CD8-positive, alpha-beta memory T cell (primary cell): ENCODE measurements around the gene SELENOP. TPM values are rescaled to one million over a fixed set of nuclear protein-coding genes. Genes with fewer than 3 reads are reported as not detected.

ENCODE experiments used
- CTCF ChIA-PET: fragments of 350-600 bp; sonication (Branson Sonifier 250); formaldehyde crosslinking; loops from one replicate; lab custom pipeline; 2021; ENCODE audit warnings: antibody characterized with exemption; lab: Charles Lee
- POLR2A ChIA-PET: fragments of 350-600 bp; sonication (Branson Sonifier 250); formaldehyde crosslinking; loops from one replicate; lab custom pipeline; 2021; ENCODE audit warnings: antibody characterized with exemption; lab: Charles Lee
- DNase-seq, 5 donors: peaks; one replicate each; pipeline versions ENCODE4 v3.0.0 to v3.0.0-alpha.2; 2020 to 2022; ENCODE audit warnings: mixed read lengths in 1 of 5
- H3K27ac ChIP-seq: one replicate; pipeline ENCODE4 v1.7.0; 2013; ENCODE audit warnings: low read depth, mild to moderate bottlenecking, low read length, moderate library complexity
- H3K27me3 ChIP-seq: 2 replicates; pipeline ENCODE4 v1.7.0; 2013; ENCODE audit warnings: low read length, mild to moderate bottlenecking; ENCODE audit not compliant: insufficient read depth, poor library complexity, severe bottlenecking
- H3K36me3 ChIP-seq: 2 replicates; pipeline ENCODE4 v1.7.0; 2013; ENCODE audit warnings: mild to moderate bottlenecking, low read length, moderate library complexity; ENCODE audit not compliant: insufficient read depth
- H3K4me1 ChIP-seq: 2 replicates; pipeline ENCODE4 v1.7.0; 2013; ENCODE audit warnings: mild to moderate bottlenecking, low read length, moderate library complexity; ENCODE audit not compliant: insufficient read depth
- H3K4me3 ChIP-seq: 2 replicates; pipeline ENCODE4 v1.7.0; 2013; ENCODE audit warnings: mild to moderate bottlenecking, low read length
- H3K9me3 ChIP-seq: 2 replicates; pipeline ENCODE4 v1.7.0; 2013; ENCODE audit warnings: mild to moderate bottlenecking, low read length
- H3K27ac Mint-ChIP-seq, 8 donors: one replicate each; pipeline ENCODE4 v1.8.0; 2020 to 2021; ENCODE audit warnings: mixed read lengths in 8 of 8, mild to moderate bottlenecking in 6 of 8, inconsistent platforms in 3 of 8, moderate library complexity in 3 of 8
- H3K27me3 Mint-ChIP-seq, 2 donors: one replicate each; pipeline ENCODE4 v1.8.0; 2020 to 2021; ENCODE audit warnings: mixed read lengths in 2 of 2, mild to moderate bottlenecking in 1 of 2, moderate library complexity in 1 of 2
- H3K36me3 Mint-ChIP-seq, 3 donors: one replicate each; pipeline ENCODE4 v1.8.0; 2020 to 2021; ENCODE audit warnings: mixed read lengths in 3 of 3, inconsistent platforms in 1 of 3, mild to moderate bottlenecking in 1 of 3
- H3K4me1 Mint-ChIP-seq, 3 donors: one replicate each; pipeline ENCODE4 v1.8.0; 2020 to 2021; ENCODE audit warnings: mixed read lengths in 3 of 3, inconsistent platforms in 1 of 3, mild to moderate bottlenecking in 1 of 3
- H3K4me3 Mint-ChIP-seq, 7 donors: one replicate each; pipeline ENCODE4 v1.8.0; 2020 to 2021; ENCODE audit warnings: mixed read lengths in 7 of 7, mild to moderate bottlenecking in 6 of 7, moderate library complexity in 4 of 7, inconsistent platforms in 2 of 7
- H3K9me3 Mint-ChIP-seq, 5 donors: one replicate each; pipeline ENCODE4 v1.8.0; 2020 to 2022; ENCODE audit warnings: mixed read lengths in 5 of 5, mild to moderate bottlenecking in 3 of 5, moderate library complexity in 2 of 5, inconsistent platforms in 1 of 5
- polyA plus RNA-seq: library from polyadenylated mRNA; unstranded; fragments of 300-500 nt; fragmentation: Illumina TruSeq; gene quantifications from one replicate; pipeline ENCODE4 v1.2.3, GENCODE V29; 2021
- total RNA-seq, 2 experiments: library from RNA; stranded (reverse); gene quantifications; one replicate each; pipeline ENCODE4 v1.2.3, GENCODE V29; 2021

SELENOP gene
- total and polyA plus RNA-seq, 3 experiments from 2014 or later, result 0.75 to 1.2 TPM; not detected in 1

- Histone ChIP-seq H3K27me3 (no peaks in the 10 kb centered on the region), H3K4me1 (no peaks in the 10 kb centered on the region), H3K9me3 (no peaks in the 10 kb centered on the region), H3K36me3 (no peaks in the 10 kb centered on the region), H3K27ac (no peak within 1 kb of the TSS), H3K4me3 (peak within 1 kb of the TSS; percentile 51)
- peak within 1 kb of the TSS in 7 of 8 donors; percentile 3 to 95 (median 64) for H3K27ac Mint-ChIP-seq
- CTCF ChIA-PET, result no interaction called here
- H3K27me3 Mint-ChIP-seq, result peaks cover 4 to 15% of the 10 kb centered on the region in 2 donors
- peaks cover 9 to 17% (median 9%) of the 10 kb centered on the region in 3 donors for H3K4me1 Mint-ChIP-seq
- peaks cover 0 to 9% (median 1%) of the 10 kb centered on the region in 3 donors for H3K36me3 Mint-ChIP-seq
- DNase-seq, result peak; percentile 24 to 70 (median 36)
- POLR2A ChIA-PET, result interaction anchor here (0.6 kb wide), 1 partner anchor 285 kb away, joined by 3 read pairs; no protein-coding TSS in a partner anchor
- peak within 1 kb of the TSS; percentile 81 to 89 (median 85) for H3K4me3 Mint-ChIP-seq
- no peaks in the 10 kb centered on the region for H3K9me3 Mint-ChIP-seq
Observed at GRCh38 chr5:42756606-42757601, 54.8 kb downstream of the SELENOP start, which contains the start of gene CCDC152. TSS of gene CCDC152 (plus strand) at chr5:42756818. CDS start at chr5:42759122, 2,304 bp downstream.

GRCh38 chr5:42753099-42753498, 58.6 kb downstream of the SELENOP start:
- Mint-ChIP-seq H3K4me3 (no peak overlapping the region), H3K27me3 (peaks cover 0 to 6% of the 10 kb centered on the region in 2 donors), H3K36me3 (peaks cover 0 to 4% (median 3%) of the 10 kb centered on the region in 3 donors), H3K9me3 (no peaks in the 10 kb centered on the region), H3K27ac (no peak overlapping the region), H3K4me1 (peaks cover 13 to 26% (median 19%) of the 10 kb centered on the region in 3 donors)
- Histone ChIP-seq H3K4me3 (no peak overlapping the region), H3K27me3 (no peaks in the 10 kb centered on the region), H3K36me3 (no peaks in the 10 kb centered on the region), H3K27ac (no peak overlapping the region), H3K4me1 (no peaks in the 10 kb centered on the region), H3K9me3 (no peaks in the 10 kb centered on the region)
- CTCF ChIA-PET, result no interaction called here
- DNase-seq, result no peak
- POLR2A ChIA-PET, result no interaction called here

- CTCF ChIA-PET, result no interaction called here
- no peak overlapping the region for H3K27ac ChIP-seq
- POLR2A ChIA-PET, result no interaction called here
- H3K9me3 ChIP-seq, result no peaks in the 10 kb centered on the region
- H3K27me3 Mint-ChIP-seq, result no peaks in the 10 kb centered on the region
- H3K36me3 Mint-ChIP-seq, result peaks cover 0 to 3% (median 0%) of the 10 kb centered on the region in 3 donors
- H3K4me1 Mint-ChIP-seq, result peaks cover 8 to 26% (median 9%) of the 10 kb centered on the region in 3 donors
- DNase-seq, result no peak
- no peak overlapping the region for H3K4me3 ChIP-seq
- H3K9me3 Mint-ChIP-seq, result no peaks in the 10 kb centered on the region
- H3K27ac Mint-ChIP-seq, result no peak overlapping the region
- no peaks in the 10 kb centered on the region for H3K4me1 ChIP-seq
- H3K4me3 Mint-ChIP-seq, result no peak overlapping the region
- H3K36me3 ChIP-seq, result no peaks in the 10 kb centered on the region
- H3K27me3 ChIP-seq, result no peaks in the 10 kb centered on the region
Observed at GRCh38 chr5:42751044-42751443, 60.6 kb downstream of the SELENOP start.

- Mint-ChIP-seq H3K36me3 (peaks cover 0 to 3% (median 0%) of the 10 kb centered on the region in 3 donors), H3K4me1 (peaks cover 8 to 26% (median 9%) of the 10 kb centered on the region in 3 donors), H3K27me3 (no peaks in the 10 kb centered on the region), H3K4me3 (no peak overlapping the region), H3K9me3 (no peaks in the 10 kb centered on the region), H3K27ac (no peak overlapping the region)
- Histone ChIP-seq H3K27ac (no peak overlapping the region), H3K36me3 (no peaks in the 10 kb centered on the region), H3K4me1 (no peaks in the 10 kb centered on the region), H3K4me3 (no peak overlapping the region), H3K9me3 (no peaks in the 10 kb centered on the region), H3K27me3 (no peaks in the 10 kb centered on the region)
- DNase-seq, result no peak
- POLR2A ChIA-PET, result no interaction called here
- CTCF ChIA-PET, result no interaction called here
Observed at GRCh38 chr5:42750507-42750906, 61.2 kb downstream of the SELENOP start.

Other genes with a start within 250 kb of the SELENOP start
- 10 to 100 TPM; 14.5 to 16.2 TPM for gene CCDC152, start 55.1 kb downstream of the SELENOP start, total RNA-seq
- gene CCDC152, start 55.1 kb downstream of the SELENOP start, polyA plus RNA-seq, result 3.4 TPM
- gene ANXA2R, start 228.4 kb upstream of the SELENOP start, total RNA-seq, result 1 to 10 TPM; 6.0 to 6.8 TPM
- 55.9 TPM for gene ANXA2R, start 228.4 kb upstream of the SELENOP start, polyA plus RNA-seq